Measurements from ENCODE around the gene TEX38. TPM values are rescaled to one million over a fixed set of nuclear protein-coding genes. Genes with fewer than 3 reads are reported as not detected.

TEX38 gene
- total RNA-seq, 2 experiments from 2014 or later, result not detected

- TF ChIP-seq, protein P1, sequence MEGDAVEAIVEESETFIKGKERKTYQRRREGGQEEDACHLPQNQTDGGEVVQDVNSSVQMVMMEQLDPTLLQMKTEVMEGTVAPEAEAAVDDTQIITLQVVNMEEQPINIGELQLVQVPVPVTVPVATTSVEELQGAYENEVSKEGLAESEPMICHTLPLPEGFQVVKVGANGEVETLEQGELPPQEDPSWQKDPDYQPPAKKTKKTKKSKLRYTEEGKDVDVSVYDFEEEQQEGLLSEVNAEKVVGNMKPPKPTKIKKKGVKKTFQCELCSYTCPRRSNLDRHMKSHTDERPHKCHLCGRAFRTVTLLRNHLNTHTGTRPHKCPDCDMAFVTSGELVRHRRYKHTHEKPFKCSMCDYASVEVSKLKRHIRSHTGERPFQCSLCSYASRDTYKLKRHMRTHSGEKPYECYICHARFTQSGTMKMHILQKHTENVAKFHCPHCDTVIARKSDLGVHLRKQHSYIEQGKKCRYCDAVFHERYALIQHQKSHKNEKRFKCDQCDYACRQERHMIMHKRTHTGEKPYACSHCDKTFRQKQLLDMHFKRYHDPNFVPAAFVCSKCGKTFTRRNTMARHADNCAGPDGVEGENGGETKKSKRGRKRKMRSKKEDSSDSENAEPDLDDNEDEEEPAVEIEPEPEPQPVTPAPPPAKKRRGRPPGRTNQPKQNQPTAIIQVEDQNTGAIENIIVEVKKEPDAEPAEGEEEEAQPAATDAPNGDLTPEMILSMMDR (IDR thresholded peaks at IDR 0.05), result no peak
- Mint-ChIP-seq H3K27me3 (no peaks in the 10 kb centered on the region), H3K4me3 (no peak overlapping the region), H3K36me3 (ENCODE audit: low read depth) (peaks cover 93% of the 10 kb centered on the region), H3K4me1 (ENCODE audit: low read depth) (no peaks in the 10 kb centered on the region), H3K27ac (no peak overlapping the region), H3K9me3 (no peaks in the 10 kb centered on the region)
- intact Hi-C loops (cut with DNase I, micrococcal nuclease), result no loop called here
- POLR2A ChIA-PET, result no interaction called here
- Histone ChIP-seq H3K4me3 (ENCODE audit: low read length) (no peak overlapping the region), H3K36me3 (ENCODE audit: insufficient read depth, low read length) (peaks cover 44% of the 10 kb centered on the region), H3K27ac (ENCODE audit: low read depth in 1 of 2, low read length in 2 of 2) (no peak overlapping the region), H3K4me1 (ENCODE audit: insufficient read depth, low read length) (no peaks in the 10 kb centered on the region), H3K27me3 (ENCODE audit: control insufficient read depth in 1 of 2, insufficient read depth in 2 of 2, low read length in 2 of 2) (no peaks in the 10 kb centered on the region), H3K9me3 (ENCODE audit: control insufficient read depth in 1 of 2, insufficient read depth in 1 of 2, low read length in 2 of 2) (no peaks in the 10 kb centered on the region)
- CTCF ChIA-PET, result no interaction called here
- no peak for DNase-seq
- ATAC-seq (ENCODE audit: poor library complexity), result no peak
Observed at GRCh38 chr1:46637444-46638083, 34.1 kb upstream of the TEX38 start.

GRCh38 chr1:46638921-46639320 lies 32.7 kb upstream of the TEX38 start:
- no peak for DNase-seq
- Mint-ChIP-seq H3K4me3 (no peak overlapping the region), H3K9me3 (no peaks in the 10 kb centered on the region), H3K27ac (no peak overlapping the region), H3K36me3 (ENCODE audit: low read depth) (peaks cover 92% of the 10 kb centered on the region), H3K4me1 (ENCODE audit: low read depth) (no peaks in the 10 kb centered on the region), H3K27me3 (no peaks in the 10 kb centered on the region)
- H3K27me3 ChIP-seq (ENCODE audit: control insufficient read depth in 1 of 2, insufficient read depth in 2 of 2, low read length in 2 of 2), result no peaks in the 10 kb centered on the region
- ChIA-PET CTCF (no interaction called here), POLR2A (no interaction called here)
- H3K4me3 ChIP-seq (ENCODE audit: low read length), result no peak overlapping the region
- no peaks in the 10 kb centered on the region for H3K4me1 ChIP-seq (ENCODE audit: insufficient read depth, low read length)
- peaks cover 33% of the 10 kb centered on the region for H3K36me3 ChIP-seq (ENCODE audit: insufficient read depth, low read length)
- intact Hi-C loops (cut with DNase I, micrococcal nuclease), result no loop called here
- no peaks in the 10 kb centered on the region for H3K9me3 ChIP-seq (ENCODE audit: control insufficient read depth in 1 of 2, insufficient read depth in 1 of 2, low read length in 2 of 2)
- TF ChIP-seq, protein P1 (IDR thresholded peaks at IDR 0.05), result no peak
- no peak for ATAC-seq (ENCODE audit: poor library complexity)
- no peak overlapping the region for H3K27ac ChIP-seq (ENCODE audit: low read depth in 1 of 2, low read length in 2 of 2)

- intact Hi-C loops (cut with DNase I, micrococcal nuclease), result no loop called here
- H3K27ac Mint-ChIP-seq, result no peak overlapping the region
- H3K36me3 Mint-ChIP-seq (ENCODE audit: low read depth), result peaks cover 86% of the 10 kb centered on the region
- Histone ChIP-seq H3K9me3 (ENCODE audit: control insufficient read depth in 1 of 2, insufficient read depth in 1 of 2, low read length in 2 of 2) (no peaks in the 10 kb centered on the region), H3K4me3 (ENCODE audit: low read length) (no peak overlapping the region), H3K27me3 (ENCODE audit: control insufficient read depth in 1 of 2, insufficient read depth in 2 of 2, low read length in 2 of 2) (no peaks in the 10 kb centered on the region), H3K4me1 (ENCODE audit: insufficient read depth, low read length) (no peaks in the 10 kb centered on the region), H3K36me3 (ENCODE audit: insufficient read depth, low read length) (peaks cover 27% of the 10 kb centered on the region), H3K27ac (ENCODE audit: low read depth in 1 of 2, low read length in 2 of 2) (no peak overlapping the region)
- DNase-seq (no peak), ATAC-seq (ENCODE audit: poor library complexity) (no peak)
- no peaks in the 10 kb centered on the region for H3K4me1 Mint-ChIP-seq (ENCODE audit: low read depth)
- no peak overlapping the region for H3K4me3 Mint-ChIP-seq
- TF ChIP-seq, protein P1 (IDR thresholded peaks at IDR 0.05), result no peak
- H3K27me3 Mint-ChIP-seq, result no peaks in the 10 kb centered on the region
- CTCF ChIA-PET, result no interaction called here
- no peaks in the 10 kb centered on the region for H3K9me3 Mint-ChIP-seq
- POLR2A ChIA-PET, result no interaction called here
Observed at GRCh38 chr1:46639547-46639946, 32.1 kb upstream of the TEX38 start.

Data from CD4-positive, alpha-beta T cell (primary cell).